T47D (cell line): ENCODE results near the gene IQCN.
A peak's percentile ranks its signal among the peaks of the same experiment; 100 is the strongest.

Experiments used
- DNase-seq, 2 experiments: peaks; one replicate each; pipeline versions ENCODE4 v3.0.0 to v3.0.0-alpha.2; 2011 to 2012; ENCODE audit warnings: low read depth in 1 of 2, low spot score in 1 of 2
- JUND ChIP-seq: IDR thresholded peaks from 2 replicates; pipeline ENCODE4 v1.6.1; 2012; ENCODE audit warnings: low read depth
- in situ Hi-C: cut with HindIII; loops from 2 replicates; pipeline ENCODE4 v1.10.0; 2016; ENCODE audit warnings: low sequenced_read_pairs, low pct_unique_long_range_greater_than_20kb

IQCN gene

GRCh38 chr19:18290302-18291018 lies 16.2 kb upstream of the IQCN start:
- no peak for DNase-seq
- no peak for TF ChIP-seq JUND
- in situ Hi-C loops: no loop called here

DNA sequence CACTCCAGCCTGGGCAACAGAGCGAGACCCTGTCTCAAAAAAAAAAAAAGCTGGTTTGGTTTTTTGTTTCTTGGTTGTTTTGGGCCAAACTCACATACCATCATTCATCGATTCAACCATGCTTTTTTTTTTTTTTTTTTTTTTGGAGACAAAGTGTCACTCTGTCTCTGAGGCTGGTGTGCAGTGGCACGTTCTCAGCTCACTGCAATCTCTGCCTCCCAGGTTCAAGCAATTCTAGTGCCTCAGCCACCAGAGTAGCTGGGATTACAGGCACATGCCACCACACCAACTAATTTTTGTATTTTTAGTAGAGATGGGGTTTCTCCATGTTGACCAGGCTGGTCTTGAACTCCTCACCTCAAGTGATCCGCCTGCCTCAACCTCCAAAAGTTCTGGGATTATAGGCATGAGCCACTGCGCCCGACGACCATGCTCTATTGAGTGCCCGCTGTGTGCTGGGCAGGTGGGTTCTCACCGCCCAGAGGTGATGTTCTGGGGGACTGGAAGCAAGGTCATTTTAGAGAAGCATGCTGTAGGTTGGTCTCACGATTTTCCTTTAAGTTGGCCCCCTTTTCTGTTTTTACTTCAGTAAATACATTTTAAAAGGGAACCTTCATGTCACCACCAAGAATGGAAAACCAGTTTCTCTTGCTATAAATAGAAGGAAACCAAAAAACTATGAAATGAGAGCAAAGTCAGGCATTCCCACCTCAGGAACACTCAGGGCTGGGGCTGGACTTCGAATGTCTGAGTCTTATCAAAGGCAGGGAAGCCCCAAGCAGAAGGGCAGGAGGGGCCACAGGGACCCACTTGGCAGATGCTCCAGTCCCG lies 15.4 kb upstream of the IQCN start:
- no peak for TF ChIP-seq JUND
- no peak for DNase-seq
- in situ Hi-C loops: no loop called here

DNA sequence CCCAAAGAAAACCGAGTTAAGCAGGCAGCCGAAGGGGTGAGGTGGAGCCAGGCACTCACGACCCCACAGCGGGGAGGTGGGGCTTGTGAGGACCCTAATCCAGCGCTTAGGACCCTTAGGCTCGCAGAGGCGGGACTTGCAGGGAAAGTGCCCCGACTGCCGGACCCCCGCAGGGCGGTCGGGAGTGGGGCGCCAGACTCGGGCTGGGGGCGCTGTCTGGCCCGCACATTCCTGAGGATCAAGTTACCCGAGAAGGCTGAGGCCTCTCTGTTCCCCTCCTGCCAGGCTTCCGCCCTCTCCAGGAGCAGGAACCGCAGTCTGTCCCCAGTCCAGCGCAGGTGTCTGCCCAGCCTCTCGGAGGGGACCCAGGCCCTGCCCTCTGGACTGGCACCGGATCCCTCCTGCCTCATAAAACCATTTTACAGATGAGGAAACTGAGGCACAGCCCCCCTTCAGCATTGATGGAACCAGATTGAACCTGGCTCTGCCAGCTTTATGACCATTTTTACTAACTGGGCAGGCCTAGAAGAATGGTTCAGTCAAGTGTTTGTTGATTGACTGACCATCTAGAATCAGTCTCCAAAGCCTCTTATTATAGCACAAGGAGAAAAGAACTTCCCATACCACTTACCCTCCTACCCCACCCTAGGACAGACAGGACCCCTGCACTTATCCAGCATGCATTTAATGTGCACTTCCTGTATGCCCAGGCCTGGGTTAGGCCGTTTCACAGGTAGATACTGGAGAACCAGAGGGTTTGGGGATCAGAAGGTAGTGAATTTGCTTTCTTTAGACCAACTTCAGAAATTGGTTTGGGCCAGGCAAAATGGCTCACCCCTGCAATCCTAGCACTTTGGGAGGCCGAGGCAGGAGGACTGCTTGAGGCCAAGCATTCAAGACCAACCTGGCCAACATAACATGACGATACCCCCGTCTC lies 13.9 kb upstream of the IQCN start:
- in situ Hi-C loops: no loop called here
- no peak for TF ChIP-seq JUND
- no peak for DNase-seq

- in situ Hi-C loops: no loop called here
- no peak for DNase-seq
- TF ChIP-seq JUND: no peak
These were observed 12.9 kb upstream of the IQCN start for GRCh38 chr19:18286973-18287635.

DNA sequence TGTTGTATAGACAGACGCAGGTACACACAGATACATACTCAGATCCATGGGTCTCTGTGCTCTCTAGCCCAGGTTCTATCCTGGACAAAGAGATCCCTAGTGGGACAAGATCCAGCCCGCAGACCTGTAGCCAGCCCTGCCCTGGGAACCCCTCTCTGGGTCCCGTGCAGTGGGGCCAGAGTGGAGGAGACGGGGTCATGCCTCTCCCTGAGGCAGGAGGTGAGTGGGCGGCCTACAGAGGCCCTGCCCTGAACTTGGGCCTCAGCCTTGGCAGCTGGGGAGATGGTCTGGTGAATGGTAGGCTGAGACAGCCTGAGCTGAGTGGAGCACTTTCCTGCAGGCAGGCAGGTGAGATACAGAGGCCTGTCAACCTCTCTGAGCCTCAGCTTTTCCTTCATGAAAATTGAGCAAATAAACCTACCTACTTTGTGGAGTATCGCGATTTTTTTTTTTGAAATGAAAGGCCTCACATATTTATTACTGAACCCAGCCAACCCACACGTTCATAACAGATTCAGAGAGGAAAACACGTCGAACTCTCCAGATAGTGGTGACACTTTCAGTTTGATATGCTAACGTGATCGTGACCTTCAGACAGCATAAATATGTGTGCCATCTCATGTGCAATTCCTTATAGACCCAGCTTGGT lies 10.6 kb upstream of the IQCN start:
- DNase-seq: no peak
- in situ Hi-C loops: no loop called here
- TF ChIP-seq JUND: no peak

DNA sequence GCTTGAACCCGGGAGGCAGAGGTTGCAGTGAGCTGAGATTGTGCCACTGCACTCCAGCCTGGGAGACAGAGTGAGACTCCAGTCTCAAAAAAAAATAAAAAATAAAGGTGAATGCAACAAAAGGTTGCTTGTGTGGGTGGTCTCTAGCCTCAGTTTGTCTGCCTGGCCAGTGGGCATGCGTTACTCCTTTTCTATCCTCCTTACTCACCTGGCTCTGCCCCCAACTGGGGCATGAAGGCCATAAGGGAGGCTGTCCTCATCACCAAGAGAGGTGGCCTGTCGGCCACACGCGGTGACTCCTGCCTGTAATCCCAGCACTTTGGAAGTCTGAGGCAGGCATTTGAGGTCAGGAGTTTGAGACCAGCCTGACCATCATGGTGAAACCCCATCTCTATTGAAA lies 9.1 kb upstream of the IQCN start:
- no peak for TF ChIP-seq JUND

DNA sequence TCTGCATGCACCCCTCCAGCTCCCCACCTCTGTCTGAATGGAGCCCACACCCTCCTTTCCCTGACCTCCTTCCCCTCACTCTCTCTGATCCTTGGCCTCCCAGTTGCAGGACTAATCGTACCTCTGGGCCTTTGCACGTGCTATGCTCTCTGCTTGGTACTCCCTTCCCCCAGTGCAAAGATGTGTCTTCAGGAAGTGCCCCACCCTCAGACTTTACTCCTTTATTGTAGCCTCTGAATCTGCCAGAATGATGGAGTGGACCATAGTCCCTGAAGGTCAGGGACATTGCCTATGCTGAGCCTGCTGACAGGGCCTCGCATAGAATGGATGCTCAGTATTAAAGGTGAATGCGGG lies 8.5 kb upstream of the IQCN start:
- no peak for TF ChIP-seq JUND
- DNase-seq: no peak

More for the DNA sequence above, 9.1 kb upstream of the IQCN start:
- DNase-seq: no peak
- in situ Hi-C loops: no loop called here

GRCh38 chr19:18282021-18282787 lies 8.0 kb upstream of the IQCN start:
- peak in 1 of 2 experiments; percentile 53 for DNase-seq
- in situ Hi-C loops: no loop called here

More for the DNA sequence above, 8.5 kb upstream of the IQCN start:
- in situ Hi-C loops: no loop called here

GRCh38 chr19:18281082-18282020 lies 7.1 kb upstream of the IQCN start, which contains the start of gene JUND:
Gene JUND (minus strand): TSS chr19:18281622. CDS start chr19:18281484, 138 bp downstream.
- peak; percentile 86 to 97 for DNase-seq
- in situ Hi-C loops: no loop called here
- TF ChIP-seq JUND: no peak

More at GRCh38 chr19:18282021-18282787, 8.0 kb upstream of the IQCN start:
- TF ChIP-seq JUND: no peak

GRCh38 chr19:18280247-18281081 lies 6.2 kb upstream of the IQCN start:
- peak; percentile 54 to 79 for DNase-seq
- in situ Hi-C loops: no loop called here
- TF ChIP-seq JUND: no peak
